ENCODE data around the gene MAP3K1.

- TF ChIP-seq REST (tag by site-specific recombination; IDR thresholded peaks at IDR 0.05) (no peak), MZF1 (tag by site-specific recombination; IDR thresholded peaks at IDR 0.05; ENCODE audit: borderline replicate concordance) (no peak), SP2 (tag by site-specific recombination; IDR thresholded peaks at IDR 0.05) (no peak), YY2 (tag by site-specific recombination; IDR thresholded peaks at IDR 0.05) (no peak), ZNF202 (tag by site-specific recombination; IDR thresholded peaks at IDR 0.05; ENCODE audit: borderline replicate concordance) (no peak), ZNF18 (tag by site-specific recombination; IDR thresholded peaks at IDR 0.05) (no peak), ZFP41 (tag by site-specific recombination; IDR thresholded peaks at IDR 0.05; ENCODE audit: borderline replicate concordance) (no peak), WT1 (tag by site-specific recombination; IDR thresholded peaks at IDR 0.05) (no peak), GLI4 (tag by site-specific recombination; IDR thresholded peaks at IDR 0.05) (no peak)
- TF ChIP-seq, protein P1, sequence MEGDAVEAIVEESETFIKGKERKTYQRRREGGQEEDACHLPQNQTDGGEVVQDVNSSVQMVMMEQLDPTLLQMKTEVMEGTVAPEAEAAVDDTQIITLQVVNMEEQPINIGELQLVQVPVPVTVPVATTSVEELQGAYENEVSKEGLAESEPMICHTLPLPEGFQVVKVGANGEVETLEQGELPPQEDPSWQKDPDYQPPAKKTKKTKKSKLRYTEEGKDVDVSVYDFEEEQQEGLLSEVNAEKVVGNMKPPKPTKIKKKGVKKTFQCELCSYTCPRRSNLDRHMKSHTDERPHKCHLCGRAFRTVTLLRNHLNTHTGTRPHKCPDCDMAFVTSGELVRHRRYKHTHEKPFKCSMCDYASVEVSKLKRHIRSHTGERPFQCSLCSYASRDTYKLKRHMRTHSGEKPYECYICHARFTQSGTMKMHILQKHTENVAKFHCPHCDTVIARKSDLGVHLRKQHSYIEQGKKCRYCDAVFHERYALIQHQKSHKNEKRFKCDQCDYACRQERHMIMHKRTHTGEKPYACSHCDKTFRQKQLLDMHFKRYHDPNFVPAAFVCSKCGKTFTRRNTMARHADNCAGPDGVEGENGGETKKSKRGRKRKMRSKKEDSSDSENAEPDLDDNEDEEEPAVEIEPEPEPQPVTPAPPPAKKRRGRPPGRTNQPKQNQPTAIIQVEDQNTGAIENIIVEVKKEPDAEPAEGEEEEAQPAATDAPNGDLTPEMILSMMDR (tag by site-specific recombination; IDR thresholded peaks at IDR 0.05): no peak
- TF ChIP-seq, protein P2, sequence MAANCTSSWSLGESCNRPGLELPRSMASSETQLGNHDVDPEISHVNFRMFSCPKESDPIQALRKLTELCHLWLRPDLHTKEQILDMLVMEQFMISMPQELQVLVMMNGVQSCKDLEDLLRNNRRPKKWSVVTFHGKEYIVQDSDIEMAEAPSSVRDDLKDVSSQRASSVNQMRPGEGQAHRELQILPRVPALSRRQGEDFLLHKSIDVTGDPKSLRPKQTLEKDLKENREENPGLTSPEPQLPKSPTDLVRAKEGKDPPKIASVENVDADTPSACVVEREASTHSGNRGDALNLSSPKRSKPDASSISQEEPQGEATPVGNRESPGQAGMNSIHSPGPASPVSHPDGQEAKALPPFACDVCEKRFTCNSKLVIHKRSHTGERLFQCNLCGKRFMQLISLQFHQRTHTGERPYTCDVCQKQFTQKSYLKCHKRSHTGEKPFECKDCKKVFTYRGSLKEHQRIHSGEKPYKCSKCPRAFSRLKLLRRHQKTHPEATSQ (tag by site-specific recombination; IDR thresholded peaks at IDR 0.05): no peak
These were observed 46.6 kb downstream of the MAP3K1 start for GRCh38 chr5:56861893-56862485.
